Neural cell (in vitro differentiated cells): Measurements from ENCODE around the gene OR2T11. TPM values are rescaled to one million over a fixed set of nuclear protein-coding genes. Genes with fewer than 3 reads are reported as not detected.
"Not testable (repeated sequence)": the region's sequence is repeated elsewhere in the genome, so short reads cannot be mapped to it uniquely, and the experiment has no call there.

Experiments
- H2AFZ ChIP-seq: fragments of 200-600, 300-800 bp; sonication (generic), shearing (Covaris generic); 2 replicates; pipeline ENCODE4 v1.6.0; 2014; ENCODE audit warnings: low read depth, mild to moderate bottlenecking, antibody characterized with exemption, low read length, moderate library complexity
- H3F3A ChIP-seq: fragments of 200-600 bp; shearing (Covaris generic); 2 replicates; pipeline ENCODE4 v1.6.1; 2016; ENCODE audit warnings: mild to moderate bottlenecking, moderate library complexity, mixed read lengths, antibody characterized with exemption, low read length; ENCODE audit not compliant: insufficient read depth, poor library complexity, severe bottlenecking
- H3K27ac ChIP-seq: fragments of 200-600, 300-800 bp; sonication (generic), shearing (Covaris generic); 2 replicates; pipeline ENCODE4 v1.5.1; 2014; ENCODE audit warnings: mild to moderate bottlenecking, low read length, moderate library complexity
- H3K27me3 ChIP-seq: fragments of 300-800, 200-600 bp; sonication (generic), shearing (Covaris generic); 2 replicates; pipeline ENCODE4 v1.6.0; 2014; ENCODE audit warnings: mild to moderate bottlenecking, low read depth, low read length, moderate library complexity; ENCODE audit not compliant: insufficient read depth
- H3K36me3 ChIP-seq: fragments of 300-800, 200-600 bp; sonication (generic), shearing (Covaris generic); 2 replicates; pipeline ENCODE4 v1.5.1; 2014; ENCODE audit warnings: mild to moderate bottlenecking, antibody characterized with exemption, low read length, moderate library complexity; ENCODE audit not compliant: insufficient read depth
- H3K4me2 ChIP-seq: fragments of 300-800, 200-600 bp; sonication (generic), shearing (Covaris generic); 2 replicates; pipeline ENCODE4 v1.6.0; 2014; ENCODE audit warnings: mild to moderate bottlenecking, low read length
- H3K4me3 ChIP-seq: fragments of 300-800, 200-600 bp; sonication (generic), shearing (Covaris generic); 2 replicates; pipeline ENCODE4 v1.5.1; 2014; ENCODE audit warnings: mild to moderate bottlenecking, low read length, moderate library complexity
- H3K79me2 ChIP-seq: fragments of 200-600 bp; shearing (Covaris generic); replicated peaks from 2 replicates; pipeline ENCODE4 v1.6.0; 2014; ENCODE audit warnings: mild to moderate bottlenecking, low read length, moderate library complexity; ENCODE audit not compliant: insufficient read depth
- H3K9ac ChIP-seq: fragments of 300-800, 200-600 bp; sonication (generic), shearing (Covaris generic); 2 replicates; pipeline ENCODE4 v1.6.1; 2016; ENCODE audit warnings: mild to moderate bottlenecking, low read length, mixed read lengths
- H3K9me2 ChIP-seq: fragments of 200-600 bp; shearing (Covaris generic); 2 replicates; pipeline ENCODE4 v1.6.1; 2016; ENCODE audit warnings: mild to moderate bottlenecking, low read length, mixed read lengths; ENCODE audit not compliant: insufficient read depth
- H3K9me3 ChIP-seq: fragments of 200-600, 300-800 bp; sonication (generic), shearing (Covaris generic); 2 replicates; pipeline ENCODE4 v1.6.1; 2016; ENCODE audit warnings: mild to moderate bottlenecking, mixed run types, low read length, moderate library complexity, mixed read lengths
- H4K20me1 ChIP-seq: fragments of 200-600 bp; shearing (Covaris generic); 2 replicates; pipeline ENCODE4 v1.6.1; 2016; ENCODE audit warnings: mild to moderate bottlenecking, mixed run types; ENCODE audit not compliant: insufficient read depth
- EP300 ChIP-seq: fragments of 450-650 bp; conservative IDR thresholded peaks from 2 replicates; pipeline ENCODE4 v1.6.1; 2014; ENCODE audit warnings: antibody characterized with exemption, mild to moderate bottlenecking, moderate library complexity; ENCODE audit not compliant: poor library complexity, severe bottlenecking
- EZH2 ChIP-seq: fragments of 200-600, 300-800 bp; shearing (Covaris generic), sonication (generic); IDR thresholded peaks from 2 replicates; pipeline ENCODE4 v1.6.1; 2014; ENCODE audit warnings: antibody characterized with exemption, low read length, borderline replicate concordance, mild to moderate bottlenecking; ENCODE audit not compliant: insufficient read depth, poor library complexity, severe bottlenecking
- POLR2AphosphoS5 ChIP-seq: IDR thresholded peaks from 2 replicates; pipeline ENCODE4 v1.6.1; 2012
- RAD21 ChIP-seq: fragments of 450-650 bp; conservative IDR thresholded peaks from 2 replicates; pipeline ENCODE4 v1.6.1; 2014; ENCODE audit warnings: antibody characterized with exemption, mild to moderate bottlenecking, moderate library complexity
- TAF1 ChIP-seq: IDR thresholded peaks from 2 replicates; pipeline ENCODE4 v1.6.1; 2012; ENCODE audit warnings: low read depth
- polyA plus RNA-seq: library from polyadenylated mRNA; depleted of rRNA; stranded (reverse); fragments of >200 nt; gene quantifications from 2 replicates; pipeline ENCODE4 v1.2.3, GENCODE V29; 2014
- TF ChIP-seq, protein P1 (sequence below): IDR thresholded peaks from 2 replicates; pipeline ENCODE4 v1.6.1; 2012; ENCODE audit warnings: borderline replicate concordance
- TF ChIP-seq, protein P2 (sequence below): fragments of 450-650 bp; IDR thresholded peaks from 2 replicates; pipeline ENCODE4 v1.5.1; 2014; ENCODE audit warnings: antibody characterized with exemption, mild to moderate bottlenecking, moderate library complexity; ENCODE audit not compliant: poor library complexity, severe bottlenecking

The OR2T11 gene
- polyA plus RNA-seq, 1 donor from 2014 or later, result not detected

DNA sequence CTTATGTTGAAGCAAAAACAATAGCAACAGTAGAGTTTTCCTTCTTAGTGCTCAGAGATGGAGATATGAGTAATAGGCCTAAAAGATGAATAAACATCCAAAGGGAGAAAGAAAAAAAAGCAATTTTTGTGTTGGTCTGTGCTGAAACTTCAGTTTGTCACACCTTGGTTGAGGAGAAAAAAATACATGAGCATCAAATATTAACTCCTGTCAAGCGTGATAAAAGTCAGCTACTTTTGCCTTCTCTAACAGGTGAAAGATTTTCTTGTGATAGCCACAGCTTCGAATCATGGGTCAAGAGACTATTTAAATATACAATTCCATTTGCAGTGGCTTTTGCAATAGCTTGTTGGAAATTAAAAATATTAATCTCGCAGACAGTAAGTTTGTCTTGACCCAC, 6.0 kb upstream of the OR2T11 start:
- H3K4me2 ChIP-seq, H3K79me2 ChIP-seq, H3K9me2 ChIP-seq, H3K4me3 ChIP-seq, H3K27me3 ChIP-seq, H3F3A ChIP-seq, H3K9ac ChIP-seq, H3K27ac ChIP-seq, H2AFZ ChIP-seq, H4K20me1 ChIP-seq, H3K36me3 ChIP-seq, H3K9me3 ChIP-seq: not testable (repeated sequence)

DNA sequence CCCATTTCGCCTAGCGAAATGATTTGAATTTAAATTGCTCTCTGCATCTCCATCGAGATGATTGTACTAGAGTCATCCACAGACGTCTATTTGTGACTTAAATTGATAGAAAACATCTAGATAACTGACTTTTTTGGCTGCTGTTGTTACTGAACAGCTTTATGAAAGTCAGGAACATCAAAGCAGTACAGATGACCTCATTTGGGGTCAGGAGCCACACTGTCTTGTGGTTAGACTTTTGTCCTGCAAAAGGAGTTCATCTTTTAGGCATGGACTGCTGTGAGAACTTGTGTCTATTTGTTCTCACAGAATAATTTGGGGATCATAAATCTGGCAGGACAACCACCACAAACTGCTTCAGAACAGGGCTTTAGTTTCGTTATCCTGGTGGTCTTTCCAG, 4.8 kb upstream of the OR2T11 start:
- H3K9ac ChIP-seq, H3K9me3 ChIP-seq, H3K27ac ChIP-seq, H3K4me2 ChIP-seq, H3K36me3 ChIP-seq, H3K4me3 ChIP-seq, H3K27me3 ChIP-seq, H4K20me1 ChIP-seq, H2AFZ ChIP-seq, H3K79me2 ChIP-seq, H3K9me2 ChIP-seq, H3F3A ChIP-seq: not testable (repeated sequence)

DNA sequence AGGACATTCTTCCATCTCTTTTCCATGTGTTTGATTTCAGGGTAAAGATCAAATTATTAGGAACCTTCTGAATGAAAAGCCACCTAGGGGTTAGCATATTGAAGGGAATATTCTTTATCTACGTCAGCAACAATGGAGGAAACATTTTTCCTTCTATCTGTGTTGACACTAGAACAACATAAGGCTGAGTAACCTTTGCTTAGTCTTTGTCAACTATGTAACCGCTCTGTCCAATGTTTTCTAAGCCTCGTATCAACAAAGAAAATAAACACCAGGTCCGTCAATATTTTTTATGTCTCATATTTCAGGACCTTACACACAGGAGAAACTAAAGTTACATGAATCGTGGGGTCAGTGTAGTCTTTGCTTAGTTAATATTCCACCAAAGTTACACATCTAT, 1.7 kb upstream of the OR2T11 start:
- not testable (repeated sequence) for H3K9ac ChIP-seq, H3F3A ChIP-seq, H3K9me2 ChIP-seq, H3K36me3 ChIP-seq, H3K4me3 ChIP-seq, H3K4me2 ChIP-seq, H4K20me1 ChIP-seq, H3K27ac ChIP-seq, H3K9me3 ChIP-seq, H3K27me3 ChIP-seq, H3K79me2 ChIP-seq, H2AFZ ChIP-seq

DNA sequence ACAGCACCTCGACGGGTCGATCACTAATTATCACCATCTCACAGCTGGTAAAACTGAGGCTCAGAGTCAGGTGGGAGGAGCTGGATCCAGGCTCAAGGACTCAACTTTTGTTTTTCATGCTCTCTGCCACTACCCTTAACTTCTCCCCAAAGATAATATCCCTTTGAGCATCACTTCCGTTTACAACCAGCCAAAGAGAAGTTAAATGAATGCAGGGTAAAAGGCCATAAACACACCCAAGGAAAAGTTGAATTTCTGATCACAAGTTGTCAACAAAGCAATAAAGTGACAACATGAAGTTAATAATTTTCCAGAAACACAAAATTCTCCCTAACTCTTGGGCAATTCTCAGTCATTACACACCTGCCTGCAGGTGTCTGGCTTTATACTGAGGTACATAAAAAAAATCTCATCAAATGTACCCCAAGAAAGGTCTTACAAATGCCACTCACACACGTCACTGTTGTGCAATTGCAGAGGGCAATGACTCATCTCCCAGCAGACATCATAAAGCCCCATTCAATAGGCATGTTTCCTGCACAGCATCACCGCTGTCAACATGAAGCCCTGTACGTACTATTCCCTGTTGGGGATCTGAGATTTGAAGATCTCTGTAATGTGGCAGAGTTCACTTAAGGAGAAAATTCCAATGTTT, 3.4 kb downstream of the OR2T11 start:
- Histone ChIP-seq H3K9ac (no peak overlapping the region), H4K20me1 (no peaks in the 10 kb centered on the region), H3K27ac (no peak overlapping the region), H3F3A (no peaks in the 10 kb centered on the region), H3K79me2 (no peaks in the 10 kb centered on the region), H3K4me2 (no peak overlapping the region), H3K9me3 (peaks cover 6% of the 10 kb centered on the region), H3K4me3 (no peak overlapping the region), H3K27me3 (no peaks in the 10 kb centered on the region), H3K9me2 (no peaks in the 10 kb centered on the region), H2AFZ (no peak overlapping the region), H3K36me3 (no peaks in the 10 kb centered on the region)
- TF ChIP-seq, protein P1, sequence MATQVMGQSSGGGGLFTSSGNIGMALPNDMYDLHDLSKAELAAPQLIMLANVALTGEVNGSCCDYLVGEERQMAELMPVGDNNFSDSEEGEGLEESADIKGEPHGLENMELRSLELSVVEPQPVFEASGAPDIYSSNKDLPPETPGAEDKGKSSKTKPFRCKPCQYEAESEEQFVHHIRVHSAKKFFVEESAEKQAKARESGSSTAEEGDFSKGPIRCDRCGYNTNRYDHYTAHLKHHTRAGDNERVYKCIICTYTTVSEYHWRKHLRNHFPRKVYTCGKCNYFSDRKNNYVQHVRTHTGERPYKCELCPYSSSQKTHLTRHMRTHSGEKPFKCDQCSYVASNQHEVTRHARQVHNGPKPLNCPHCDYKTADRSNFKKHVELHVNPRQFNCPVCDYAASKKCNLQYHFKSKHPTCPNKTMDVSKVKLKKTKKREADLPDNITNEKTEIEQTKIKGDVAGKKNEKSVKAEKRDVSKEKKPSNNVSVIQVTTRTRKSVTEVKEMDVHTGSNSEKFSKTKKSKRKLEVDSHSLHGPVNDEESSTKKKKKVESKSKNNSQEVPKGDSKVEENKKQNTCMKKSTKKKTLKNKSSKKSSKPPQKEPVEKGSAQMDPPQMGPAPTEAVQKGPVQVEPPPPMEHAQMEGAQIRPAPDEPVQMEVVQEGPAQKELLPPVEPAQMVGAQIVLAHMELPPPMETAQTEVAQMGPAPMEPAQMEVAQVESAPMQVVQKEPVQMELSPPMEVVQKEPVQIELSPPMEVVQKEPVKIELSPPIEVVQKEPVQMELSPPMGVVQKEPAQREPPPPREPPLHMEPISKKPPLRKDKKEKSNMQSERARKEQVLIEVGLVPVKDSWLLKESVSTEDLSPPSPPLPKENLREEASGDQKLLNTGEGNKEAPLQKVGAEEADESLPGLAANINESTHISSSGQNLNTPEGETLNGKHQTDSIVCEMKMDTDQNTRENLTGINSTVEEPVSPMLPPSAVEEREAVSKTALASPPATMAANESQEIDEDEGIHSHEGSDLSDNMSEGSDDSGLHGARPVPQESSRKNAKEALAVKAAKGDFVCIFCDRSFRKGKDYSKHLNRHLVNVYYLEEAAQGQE, result no peak
- TF ChIP-seq POLR2AphosphoS5 (no peak), TAF1 (no peak), EP300 (no peak), EZH2 (no peak), RAD21 (no peak)
- TF ChIP-seq, protein P2, sequence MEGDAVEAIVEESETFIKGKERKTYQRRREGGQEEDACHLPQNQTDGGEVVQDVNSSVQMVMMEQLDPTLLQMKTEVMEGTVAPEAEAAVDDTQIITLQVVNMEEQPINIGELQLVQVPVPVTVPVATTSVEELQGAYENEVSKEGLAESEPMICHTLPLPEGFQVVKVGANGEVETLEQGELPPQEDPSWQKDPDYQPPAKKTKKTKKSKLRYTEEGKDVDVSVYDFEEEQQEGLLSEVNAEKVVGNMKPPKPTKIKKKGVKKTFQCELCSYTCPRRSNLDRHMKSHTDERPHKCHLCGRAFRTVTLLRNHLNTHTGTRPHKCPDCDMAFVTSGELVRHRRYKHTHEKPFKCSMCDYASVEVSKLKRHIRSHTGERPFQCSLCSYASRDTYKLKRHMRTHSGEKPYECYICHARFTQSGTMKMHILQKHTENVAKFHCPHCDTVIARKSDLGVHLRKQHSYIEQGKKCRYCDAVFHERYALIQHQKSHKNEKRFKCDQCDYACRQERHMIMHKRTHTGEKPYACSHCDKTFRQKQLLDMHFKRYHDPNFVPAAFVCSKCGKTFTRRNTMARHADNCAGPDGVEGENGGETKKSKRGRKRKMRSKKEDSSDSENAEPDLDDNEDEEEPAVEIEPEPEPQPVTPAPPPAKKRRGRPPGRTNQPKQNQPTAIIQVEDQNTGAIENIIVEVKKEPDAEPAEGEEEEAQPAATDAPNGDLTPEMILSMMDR, result no peak
